SK-MEL-5 (cell line): Measurements from ENCODE around the gene TRMO. TPM values are rescaled to one million over a fixed set of nuclear protein-coding genes. Genes with fewer than 3 reads are reported as not detected.

Experiments used
- DNase-seq: peaks from one replicate; pipeline ENCODE4 v3.0.0-alpha.2; 2016; ENCODE audit warnings: low read depth, low spot score
- in situ Hi-C: cut with HindIII; loops from 2 replicates; pipeline ENCODE4 v1.10.0; 2016; ENCODE audit warnings: low sequenced_read_pairs, high pct_unique_total_duplicates, low pct_unique_long_range_greater_than_20kb
- small RNA-seq, 2 experiments: library from RNA; depleted of rRNA; stranded (forward); fragments of <200 nt; gene quantifications; one replicate each; pipeline ENCODE3, GENCODE V24; 2014
- total RNA-seq: library from RNA; depleted of rRNA; stranded (reverse); fragments of >200 nt; shearing (Covaris generic); gene quantifications from 2 replicates; pipeline ENCODE4 v1.2.3, GENCODE V29; 2014; rRNA removed

TRMO gene
- total RNA-seq, 1 experiment from 2014 or later: 32.6 TPM

- in situ Hi-C loops: no loop called here
Observed at GRCh38 chr9:97856857-97857605, 65.3 kb downstream of the TRMO start.

DNA sequence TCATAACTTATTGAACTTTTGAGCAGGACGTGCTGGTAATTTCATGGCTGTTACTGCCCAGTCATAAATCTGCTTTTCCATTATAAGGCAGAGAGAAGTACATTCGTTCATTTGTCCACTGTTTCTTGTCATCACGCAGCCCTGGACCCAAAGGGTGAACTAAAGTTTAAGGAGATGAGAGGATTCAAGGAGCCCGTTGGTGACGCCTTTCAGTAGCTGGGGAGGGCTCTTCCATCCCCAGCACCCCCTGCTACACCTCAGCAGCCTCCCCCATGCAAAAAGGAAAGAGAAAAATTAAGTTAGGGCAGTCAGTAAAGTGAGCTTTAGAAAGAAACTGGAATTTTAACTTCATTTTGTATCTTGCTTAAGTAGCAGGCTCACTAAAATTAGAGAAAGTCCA is 66.4 kb downstream of the TRMO start:
- in situ Hi-C loops: no loop called here
- no peak for DNase-seq

More at GRCh38 chr9:97856857-97857605, 65.3 kb downstream of the TRMO start:
- no peak for DNase-seq

DNA sequence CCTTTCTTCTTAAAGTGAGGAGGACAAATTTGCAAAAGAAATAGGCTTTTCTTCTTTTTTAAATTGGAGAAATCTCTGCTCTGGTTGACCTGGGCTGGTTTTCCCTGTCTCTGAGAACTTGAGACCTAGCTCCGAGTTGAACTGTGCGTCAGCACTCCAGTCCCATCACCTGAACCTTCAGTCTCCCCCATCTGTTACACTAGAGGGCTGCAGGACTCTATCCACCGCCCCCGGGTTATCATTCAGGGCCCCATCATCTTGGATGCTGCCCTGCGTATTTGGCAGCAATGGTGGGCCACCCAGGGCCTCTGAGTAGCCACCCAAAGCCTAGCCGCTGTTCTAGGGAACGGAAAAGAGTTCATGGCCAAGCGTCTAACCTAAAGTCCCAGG is 66.8 kb downstream of the TRMO start:
- in situ Hi-C loops: no loop called here
- no peak for DNase-seq

- DNase-seq: no peak
- in situ Hi-C loops: no loop called here
Observed at GRCh38 chr9:97854696-97855485, 67.4 kb downstream of the TRMO start.

Small RNA genes lying within 50 kb of the gene (small RNA-seq; reads per million reads assigned to genes)
- 0 reads per million in 2 experiments for gene RF00019

Other genes starting within 250 kb of the TRMO start
- gene XPA, start 225.2 kb downstream of the TRMO start, total RNA-seq: 9.9 and 10.8 TPM in 2 replicates
- gene FOXE1, start 69.3 kb downstream of the TRMO start, total RNA-seq: 0.11 and 0.79 TPM in 2 replicates
- not detected in 2 replicates for gene HEMGN, start 15.7 kb upstream of the TRMO start, total RNA-seq
- gene ANP32B, start 60.8 kb upstream of the TRMO start, total RNA-seq: 13.6 and 14.4 TPM in 2 replicates
- gene NANS, start 134.2 kb upstream of the TRMO start, total RNA-seq: 146 and 180 TPM in 2 replicates
- gene TRIM14, start 196.7 kb upstream of the TRMO start, total RNA-seq: 3.8 and 4.1 TPM in 2 replicates